ENCODE data around the gene CACNG3.

DNA sequence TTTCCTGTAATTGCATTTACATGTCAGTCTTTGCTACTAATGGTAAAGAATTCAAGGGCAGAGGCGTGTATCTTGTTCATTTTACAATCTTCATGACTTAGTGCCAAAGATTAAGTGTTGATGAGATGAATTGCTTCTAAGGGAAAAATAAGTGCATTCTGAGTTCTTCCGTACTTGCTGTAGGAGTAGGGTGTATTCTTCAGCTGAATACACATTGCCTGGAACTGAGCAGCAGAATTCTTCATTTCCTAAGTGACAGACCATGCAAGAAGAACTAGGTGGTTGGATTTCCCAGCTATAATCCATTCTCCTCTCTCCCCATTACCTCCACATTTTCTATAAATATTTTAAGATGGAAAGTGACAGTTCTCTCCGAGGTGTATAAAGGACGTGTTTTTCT lies 104.8 kb downstream of the CACNG3 start:
- TF ChIP-seq POLR2A (IDR thresholded peaks at IDR 0.05) (no peak), POLR2AphosphoS5 (IDR thresholded peaks at IDR 0.05; ENCODE audit: insufficient read depth in 1 of 2, low read depth in 1 of 2) (no peak)
- TF ChIP-seq, protein P1, sequence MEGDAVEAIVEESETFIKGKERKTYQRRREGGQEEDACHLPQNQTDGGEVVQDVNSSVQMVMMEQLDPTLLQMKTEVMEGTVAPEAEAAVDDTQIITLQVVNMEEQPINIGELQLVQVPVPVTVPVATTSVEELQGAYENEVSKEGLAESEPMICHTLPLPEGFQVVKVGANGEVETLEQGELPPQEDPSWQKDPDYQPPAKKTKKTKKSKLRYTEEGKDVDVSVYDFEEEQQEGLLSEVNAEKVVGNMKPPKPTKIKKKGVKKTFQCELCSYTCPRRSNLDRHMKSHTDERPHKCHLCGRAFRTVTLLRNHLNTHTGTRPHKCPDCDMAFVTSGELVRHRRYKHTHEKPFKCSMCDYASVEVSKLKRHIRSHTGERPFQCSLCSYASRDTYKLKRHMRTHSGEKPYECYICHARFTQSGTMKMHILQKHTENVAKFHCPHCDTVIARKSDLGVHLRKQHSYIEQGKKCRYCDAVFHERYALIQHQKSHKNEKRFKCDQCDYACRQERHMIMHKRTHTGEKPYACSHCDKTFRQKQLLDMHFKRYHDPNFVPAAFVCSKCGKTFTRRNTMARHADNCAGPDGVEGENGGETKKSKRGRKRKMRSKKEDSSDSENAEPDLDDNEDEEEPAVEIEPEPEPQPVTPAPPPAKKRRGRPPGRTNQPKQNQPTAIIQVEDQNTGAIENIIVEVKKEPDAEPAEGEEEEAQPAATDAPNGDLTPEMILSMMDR (IDR thresholded peaks at IDR 0.05), result no peak
